COLO668 (cell line): ENCODE measurements around the gene MEIS2.
A peak's percentile ranks its signal among the peaks of the same experiment; 100 is the strongest.
"Not testable (repeated sequence)": the region's sequence is repeated elsewhere in the genome, so short reads cannot be mapped to it uniquely, and the experiment has no call there.

Source experiments
- DNase-seq: peaks from one replicate; lab custom pipeline; 2025; ENCODE audit not compliant: unreplicated experiment; lab: John Stamatoyannopoulos, UW

Gene MEIS2

GRCh38 chr15:37014137-37014536 is 86.2 kb downstream of the MEIS2 start:
- no peak for DNase-seq

GRCh38 chr15:37010595-37010994 is 89.8 kb downstream of the MEIS2 start:
- no peak for DNase-seq

- DNase-seq: no peak
Measured at GRCh38 chr15:37009288-37009687, 91.1 kb downstream of the MEIS2 start.

GRCh38 chr15:37008205-37008604 is 92.1 kb downstream of the MEIS2 start:
- DNase-seq: no peak

- DNase-seq: no peak
Measured at GRCh38 chr15:37007301-37007700, 93.0 kb downstream of the MEIS2 start.

- no peak for DNase-seq
Measured at GRCh38 chr15:37004981-37005735, 95.2 kb downstream of the MEIS2 start.

- no peak for DNase-seq
Measured at GRCh38 chr15:37004373-37004869, 95.9 kb downstream of the MEIS2 start.

GRCh38 chr15:37002041-37002672 is 98.2 kb downstream of the MEIS2 start:
- no peak for DNase-seq

GRCh38 chr15:37001417-37001816 is 98.9 kb downstream of the MEIS2 start:
- no peak for DNase-seq

GRCh38 chr15:36999778-37000177 is 100.6 kb downstream of the MEIS2 start:
- DNase-seq: no peak

- DNase-seq: no peak
Measured at GRCh38 chr15:36996538-36997181, 103.7 kb downstream of the MEIS2 start.

- no peak for DNase-seq
Measured at GRCh38 chr15:36996121-36996520, 104.2 kb downstream of the MEIS2 start.

GRCh38 chr15:36994790-36995189 is 105.6 kb downstream of the MEIS2 start:
- DNase-seq: no peak

- DNase-seq: no peak
Measured at GRCh38 chr15:36992454-36992853, 107.9 kb downstream of the MEIS2 start.

- DNase-seq: no peak
Measured at GRCh38 chr15:36988947-36989346, 111.4 kb downstream of the MEIS2 start.

- no peak for DNase-seq
Measured at GRCh38 chr15:36982430-36982829, 117.9 kb downstream of the MEIS2 start.

GRCh38 chr15:36980281-36980680 is 120.1 kb downstream of the MEIS2 start:
- not testable (repeated sequence) for DNase-seq

GRCh38 chr15:36978625-36979024 is 121.7 kb downstream of the MEIS2 start:
- DNase-seq: no peak

- DNase-seq: no peak
Measured at GRCh38 chr15:36978126-36978525, 122.2 kb downstream of the MEIS2 start.

- DNase-seq: no peak
Measured at GRCh38 chr15:36977659-36978058, 122.7 kb downstream of the MEIS2 start.

GRCh38 chr15:36972704-36973103 is 127.6 kb downstream of the MEIS2 start:
- DNase-seq: no peak

- DNase-seq: peak; percentile 28
Measured at GRCh38 chr15:36970522-36970921, 129.8 kb downstream of the MEIS2 start.
